HepG2 (cell line): ENCODE results near the gene ATP5MG. TPM values are rescaled to one million over a fixed set of nuclear protein-coding genes. Genes with fewer than 3 reads are reported as not detected.
A peak's percentile ranks its signal among the peaks of the same experiment; 100 is the strongest.

ENCODE experiments used
- ARID5B ChIP-seq: IDR thresholded peaks from 2 replicates; pipeline ENCODE4 v1.4.0; 2020; ENCODE audit warnings: mild to moderate bottlenecking, missing genetic modification reagents
- CBX2 ChIP-seq, 2 experiments: fragments of 200-600 bp in 1 of 2; sonication (generic); formaldehyde crosslinking in 1 of 2; IDR thresholded peaks; 2 replicates each; pipeline versions ENCODE4 v1.7.0 to v1.8.1; 2018 to 2022; ENCODE audit warnings: low read depth in 2 of 2, low read length in 1 of 2, mild to moderate bottlenecking in 1 of 2, missing genetic modification reagents in 1 of 2
- CBX5 ChIP-seq: sonication (generic); formaldehyde crosslinking; IDR thresholded peaks from 2 replicates; pipeline ENCODE4 v1.4.0; 2020; ENCODE audit warnings: missing genetic modification reagents, borderline replicate concordance
- FOSL2 ChIP-seq: sonication (generic); formaldehyde crosslinking; IDR thresholded peaks from 2 replicates; pipeline ENCODE4 v1.4.0; 2020; ENCODE audit warnings: missing genetic modification reagents
- MED13 ChIP-seq: sonication (generic); formaldehyde crosslinking; IDR thresholded peaks from 2 replicates; pipeline ENCODE4 v1.5.0; 2020; ENCODE audit warnings: missing genetic modification reagents
- SRSF1 ChIP-seq: fragments of 200-400 bp; formaldehyde crosslinking; optimal IDR thresholded peaks from 2 replicates; pipeline ENCODE3; 2017; ENCODE audit warnings: mild to moderate bottlenecking, low read depth, low read length, moderate library complexity
- TSC22D2 ChIP-seq: sonication (generic); formaldehyde crosslinking; IDR thresholded peaks from 2 replicates; pipeline ENCODE4 v1.5.1; 2020; ENCODE audit warnings: missing genetic modification reagents, mild to moderate bottlenecking, borderline replicate concordance
- ZNF121 ChIP-seq: sonication (generic); formaldehyde crosslinking; IDR thresholded peaks from 2 replicates; pipeline ENCODE4 v1.5.0; 2020; ENCODE audit warnings: mild to moderate bottlenecking, missing genetic modification reagents
- ZNF800 ChIP-seq: sonication (generic); formaldehyde crosslinking; IDR thresholded peaks from 2 replicates; pipeline ENCODE4 v1.4.0; 2020; ENCODE audit warnings: missing genetic modification reagents
- polyA plus RNA-seq, 8 experiments: library from polyadenylated mRNA; depleted of rRNA in 3 of 8; stranded (reverse) in 7 of 8; unstranded in 1 of 8; fragments of >200 nt; fragmentation: Illumina TruSeq in 4 of 8; extraction: Trizol in 4 of 8; gene quantifications; 2 replicates each; pipeline versions ENCODE4 v1.2.1 to v1.2.3, GENCODE V29; 2011 to 2016; ENCODE audit warnings: low read depth in 4 of 8, missing spikeins in 1 of 8, mixed read lengths in 1 of 8; ENCODE audit not compliant: insufficient read depth in 1 of 8
- total RNA-seq, 5 experiments: library from RNA; depleted of rRNA; stranded (reverse); fragments of >200 nt; fragmentation: Illumina TruSeq; extraction: Trizol; gene quantifications; 2 replicates each; pipeline ENCODE4 v1.2.3, GENCODE V29; 2016; ENCODE audit warnings: low read depth in 1 of 5
- TF ChIP-seq, protein P1 (sequence below): sonication (generic); formaldehyde crosslinking; IDR thresholded peaks from 2 replicates; pipeline ENCODE4 v1.4.0; 2020; ENCODE audit warnings: mild to moderate bottlenecking, missing genetic modification reagents
- TF ChIP-seq, protein P2 (sequence below): sonication (generic); formaldehyde crosslinking; IDR thresholded peaks from 2 replicates; pipeline ENCODE4 v1.8.0; 2022; ENCODE audit warnings: mild to moderate bottlenecking, missing genetic modification reagents
- TF ChIP-seq, protein P3 (sequence below): sonication (generic); formaldehyde crosslinking; IDR thresholded peaks from 2 replicates; pipeline ENCODE4 v1.5.0; 2020; ENCODE audit warnings: mild to moderate bottlenecking, missing genetic modification reagents

Gene ATP5MG
- total and polyA plus RNA-seq, 2 of the 13 experiments (the other 11 are each of a cell fraction or from before 2014, with no cell fraction given), result 260 to 320 TPM

GRCh38 chr11:118359295-118359958, 42.0 kb upstream of the ATP5MG start, which contains the start of gene UBE4A (continued):
- TF ChIP-seq, protein P1, sequence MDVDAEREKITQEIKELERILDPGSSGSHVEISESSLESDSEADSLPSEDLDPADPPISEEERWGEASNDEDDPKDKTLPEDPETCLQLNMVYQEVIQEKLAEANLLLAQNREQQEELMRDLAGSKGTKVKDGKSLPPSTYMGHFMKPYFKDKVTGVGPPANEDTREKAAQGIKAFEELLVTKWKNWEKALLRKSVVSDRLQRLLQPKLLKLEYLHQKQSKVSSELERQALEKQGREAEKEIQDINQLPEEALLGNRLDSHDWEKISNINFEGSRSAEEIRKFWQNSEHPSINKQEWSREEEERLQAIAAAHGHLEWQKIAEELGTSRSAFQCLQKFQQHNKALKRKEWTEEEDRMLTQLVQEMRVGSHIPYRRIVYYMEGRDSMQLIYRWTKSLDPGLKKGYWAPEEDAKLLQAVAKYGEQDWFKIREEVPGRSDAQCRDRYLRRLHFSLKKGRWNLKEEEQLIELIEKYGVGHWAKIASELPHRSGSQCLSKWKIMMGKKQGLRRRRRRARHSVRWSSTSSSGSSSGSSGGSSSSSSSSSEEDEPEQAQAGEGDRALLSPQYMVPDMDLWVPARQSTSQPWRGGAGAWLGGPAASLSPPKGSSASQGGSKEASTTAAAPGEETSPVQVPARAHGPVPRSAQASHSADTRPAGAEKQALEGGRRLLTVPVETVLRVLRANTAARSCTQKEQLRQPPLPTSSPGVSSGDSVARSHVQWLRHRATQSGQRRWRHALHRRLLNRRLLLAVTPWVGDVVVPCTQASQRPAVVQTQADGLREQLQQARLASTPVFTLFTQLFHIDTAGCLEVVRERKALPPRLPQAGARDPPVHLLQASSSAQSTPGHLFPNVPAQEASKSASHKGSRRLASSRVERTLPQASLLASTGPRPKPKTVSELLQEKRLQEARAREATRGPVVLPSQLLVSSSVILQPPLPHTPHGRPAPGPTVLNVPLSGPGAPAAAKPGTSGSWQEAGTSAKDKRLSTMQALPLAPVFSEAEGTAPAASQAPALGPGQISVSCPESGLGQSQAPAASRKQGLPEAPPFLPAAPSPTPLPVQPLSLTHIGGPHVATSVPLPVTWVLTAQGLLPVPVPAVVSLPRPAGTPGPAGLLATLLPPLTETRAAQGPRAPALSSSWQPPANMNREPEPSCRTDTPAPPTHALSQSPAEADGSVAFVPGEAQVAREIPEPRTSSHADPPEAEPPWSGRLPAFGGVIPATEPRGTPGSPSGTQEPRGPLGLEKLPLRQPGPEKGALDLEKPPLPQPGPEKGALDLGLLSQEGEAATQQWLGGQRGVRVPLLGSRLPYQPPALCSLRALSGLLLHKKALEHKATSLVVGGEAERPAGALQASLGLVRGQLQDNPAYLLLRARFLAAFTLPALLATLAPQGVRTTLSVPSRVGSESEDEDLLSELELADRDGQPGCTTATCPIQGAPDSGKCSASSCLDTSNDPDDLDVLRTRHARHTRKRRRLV, result no peak
- TF ChIP-seq ZNF121 (CRISPR knock-in tag) (no peak), TSC22D2 (CRISPR knock-in tag) (peak; percentile 76; the same call in 1 of the 2 replicates), CBX5 (CRISPR knock-in tag) (peak; percentile 85; the same call in 1 of the 2 replicates), ZNF800 (CRISPR knock-in tag) (0 out of 2 replicates have a peak, but pooled peaks have one; percentile 8), MED13 (no peak), CBX2 (IDR thresholded peaks at IDR 0.05; ENCODE audit: low read depth, low read length) (no peak), CBX2 (CRISPR knock-in tag; IDR thresholded peaks at IDR 0.05; ENCODE audit: low read depth) (no peak), SRSF1 (peak; percentile 38), ARID5B (CRISPR knock-in tag) (peak; percentile 75), FOSL2 (CRISPR knock-in tag) (peak; percentile 65)
- TF ChIP-seq, protein P2, sequence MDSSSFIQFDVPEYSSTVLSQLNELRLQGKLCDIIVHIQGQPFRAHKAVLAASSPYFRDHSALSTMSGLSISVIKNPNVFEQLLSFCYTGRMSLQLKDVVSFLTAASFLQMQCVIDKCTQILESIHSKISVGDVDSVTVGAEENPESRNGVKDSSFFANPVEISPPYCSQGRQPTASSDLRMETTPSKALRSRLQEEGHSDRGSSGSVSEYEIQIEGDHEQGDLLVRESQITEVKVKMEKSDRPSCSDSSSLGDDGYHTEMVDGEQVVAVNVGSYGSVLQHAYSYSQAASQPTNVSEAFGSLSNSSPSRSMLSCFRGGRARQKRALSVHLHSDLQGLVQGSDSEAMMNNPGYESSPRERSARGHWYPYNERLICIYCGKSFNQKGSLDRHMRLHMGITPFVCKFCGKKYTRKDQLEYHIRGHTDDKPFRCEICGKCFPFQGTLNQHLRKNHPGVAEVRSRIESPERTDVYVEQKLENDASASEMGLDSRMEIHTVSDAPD, result 0 out of 2 replicates have a peak, but pooled peaks have one; percentile 55
- TF ChIP-seq, protein P3, sequence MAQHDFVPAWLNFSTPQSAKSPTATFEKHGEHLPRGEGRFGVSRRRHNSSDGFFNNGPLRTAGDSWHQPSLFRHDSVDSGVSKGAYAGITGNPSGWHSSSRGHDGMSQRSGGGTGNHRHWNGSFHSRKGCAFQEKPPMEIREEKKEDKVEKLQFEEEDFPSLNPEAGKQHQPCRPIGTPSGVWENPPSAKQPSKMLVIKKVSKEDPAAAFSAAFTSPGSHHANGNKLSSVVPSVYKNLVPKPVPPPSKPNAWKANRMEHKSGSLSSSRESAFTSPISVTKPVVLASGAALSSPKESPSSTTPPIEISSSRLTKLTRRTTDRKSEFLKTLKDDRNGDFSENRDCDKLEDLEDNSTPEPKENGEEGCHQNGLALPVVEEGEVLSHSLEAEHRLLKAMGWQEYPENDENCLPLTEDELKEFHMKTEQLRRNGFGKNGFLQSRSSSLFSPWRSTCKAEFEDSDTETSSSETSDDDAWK (CRISPR knock-in tag), result no peak
